ENCODE data around the gene PLEKHG2. TPM values are rescaled to one million over a fixed set of nuclear protein-coding genes. Genes with fewer than 3 reads are reported as not detected.

Gene PLEKHG2
- total and polyA plus RNA-seq, 2 donors (not counting 1 experiment from before 2014, with no cell fraction given) = 13.1 to 13.7 TPM

DNA sequence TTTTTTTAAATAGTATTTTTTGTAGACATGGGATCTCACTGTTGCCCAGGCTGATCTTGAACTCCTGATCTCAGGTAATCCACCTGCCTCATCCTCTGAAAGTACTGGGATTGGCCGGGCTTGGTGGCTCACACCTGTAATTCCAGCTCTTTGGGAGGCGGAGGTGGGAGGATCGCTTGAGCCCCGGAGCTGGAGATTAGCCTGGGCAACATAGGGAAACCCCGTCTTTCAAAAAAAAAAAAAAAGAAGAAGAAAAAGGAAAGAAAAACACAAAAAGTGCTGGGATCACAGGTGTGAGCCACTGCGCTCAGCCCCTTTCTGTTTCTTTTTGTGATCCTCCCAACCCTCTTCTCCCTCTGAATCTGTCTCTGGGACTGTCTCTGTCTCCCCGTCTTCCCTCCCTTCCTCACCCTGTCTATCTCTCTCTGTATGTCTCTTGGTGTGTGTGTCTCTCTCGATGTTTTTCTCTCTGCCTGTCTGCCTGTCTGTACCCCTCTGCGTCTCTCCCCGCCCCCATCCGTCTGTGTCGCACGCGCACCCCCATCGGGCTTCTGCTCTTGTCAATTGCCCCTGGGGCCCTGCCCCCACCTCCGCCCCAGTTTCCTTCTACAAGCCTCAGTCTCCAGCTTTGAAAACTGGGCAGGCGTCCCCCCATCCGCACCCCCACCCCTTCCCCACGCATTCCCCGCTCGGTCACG, 6.4 kb upstream of the PLEKHG2 start:
- no peak for DNase-seq (ENCODE audit: low read depth in 2 of 2)
- Histone ChIP-seq H3K9ac (ENCODE audit: insufficient read depth, low read length) (peak overlapping the region; percentile 80), H3K9me3 (ENCODE audit: control insufficient read depth, insufficient read depth, low read depth, low read length) (no peaks in the 10 kb centered on the region), H2AFZ (ENCODE audit: low read length) (no peak overlapping the region), H3K27me3 (ENCODE audit: control insufficient read depth, insufficient read depth, low read length) (no peaks in the 10 kb centered on the region), H3K79me2 (ENCODE audit: control insufficient read depth, insufficient read depth, low read length) (peaks cover 38% of the 10 kb centered on the region), H3K4me3 (replicated peaks in 1 of 4; ENCODE audit: control extremely low read depth in 1 of 4, insufficient read depth in 1 of 4, low read depth in 3 of 4, low read length in 4 of 4) (peak overlapping the region; percentile 41 to 98 (median 54)), H3K4me2 (ENCODE audit: extremely low read depth, insufficient read depth, low read length) (peak overlapping the region; percentile 97), H3K36me3 (ENCODE audit: control insufficient read depth, insufficient read depth, low read length) (peaks cover 12% of the 10 kb centered on the region), H4K20me1 (ENCODE audit: control insufficient read depth, extremely low read depth, insufficient read depth, low read length) (peaks cover 6% of the 10 kb centered on the region), H3K4me1 (ENCODE audit: control insufficient read depth, extremely low read depth, insufficient read depth, low read length) (peaks cover 31% of the 10 kb centered on the region), H3K27ac (ENCODE audit: insufficient read depth, low read length) (peak overlapping the region; percentile 95)
- no peak for TF ChIP-seq EZH2 (IDR thresholded peaks at IDR 0.05; ENCODE audit: low read length, missing control alignments)
- TF ChIP-seq, protein P1, sequence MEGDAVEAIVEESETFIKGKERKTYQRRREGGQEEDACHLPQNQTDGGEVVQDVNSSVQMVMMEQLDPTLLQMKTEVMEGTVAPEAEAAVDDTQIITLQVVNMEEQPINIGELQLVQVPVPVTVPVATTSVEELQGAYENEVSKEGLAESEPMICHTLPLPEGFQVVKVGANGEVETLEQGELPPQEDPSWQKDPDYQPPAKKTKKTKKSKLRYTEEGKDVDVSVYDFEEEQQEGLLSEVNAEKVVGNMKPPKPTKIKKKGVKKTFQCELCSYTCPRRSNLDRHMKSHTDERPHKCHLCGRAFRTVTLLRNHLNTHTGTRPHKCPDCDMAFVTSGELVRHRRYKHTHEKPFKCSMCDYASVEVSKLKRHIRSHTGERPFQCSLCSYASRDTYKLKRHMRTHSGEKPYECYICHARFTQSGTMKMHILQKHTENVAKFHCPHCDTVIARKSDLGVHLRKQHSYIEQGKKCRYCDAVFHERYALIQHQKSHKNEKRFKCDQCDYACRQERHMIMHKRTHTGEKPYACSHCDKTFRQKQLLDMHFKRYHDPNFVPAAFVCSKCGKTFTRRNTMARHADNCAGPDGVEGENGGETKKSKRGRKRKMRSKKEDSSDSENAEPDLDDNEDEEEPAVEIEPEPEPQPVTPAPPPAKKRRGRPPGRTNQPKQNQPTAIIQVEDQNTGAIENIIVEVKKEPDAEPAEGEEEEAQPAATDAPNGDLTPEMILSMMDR (conservative IDR thresholded peaks at IDR 0.05 in 1 of 2, IDR thresholded peaks at IDR 0.05 in 1 of 2; ENCODE audit: low read depth in 1 of 2, low read length in 2 of 2) = no peak

GRCh38 chr19:39406656-39407409, 5.6 kb upstream of the PLEKHG2 start, which contains the start of gene ZFP36:
Gene ZFP36, plus strand, starts transcription at chr19:39406847. Its CDS starts 58 bp downstream, at chr19:39406905.
- DNase-seq (ENCODE audit: low read depth in 2 of 2) = peak; percentile 67 to 93
- Histone ChIP-seq H3K9ac (ENCODE audit: insufficient read depth, low read length) (peak within 1 kb of the TSS; percentile 98), H3K4me2 (ENCODE audit: extremely low read depth, insufficient read depth, low read length) (peak within 1 kb of the TSS; percentile 97), H3K4me1 (ENCODE audit: control insufficient read depth, extremely low read depth, insufficient read depth, low read length) (peaks cover 24% of the 10 kb centered on the region), H3K9me3 (ENCODE audit: control insufficient read depth, insufficient read depth, low read depth, low read length) (no peaks in the 10 kb centered on the region), H3K27ac (ENCODE audit: insufficient read depth, low read length) (peak within 1 kb of the TSS; percentile 97), H3K4me3 (replicated peaks in 1 of 4; ENCODE audit: control extremely low read depth in 1 of 4, insufficient read depth in 1 of 4, low read depth in 3 of 4, low read length in 4 of 4) (peak within 1 kb of the TSS; percentile 79 to 98 (median 96)), H3K36me3 (ENCODE audit: control insufficient read depth, insufficient read depth, low read length) (peaks cover 12% of the 10 kb centered on the region), H3K27me3 (ENCODE audit: control insufficient read depth, insufficient read depth, low read length) (no peaks in the 10 kb centered on the region), H3K79me2 (ENCODE audit: control insufficient read depth, insufficient read depth, low read length) (peaks cover 38% of the 10 kb centered on the region), H2AFZ (ENCODE audit: low read length) (no peak within 1 kb of the TSS), H4K20me1 (ENCODE audit: control insufficient read depth, extremely low read depth, insufficient read depth, low read length) (peaks cover 6% of the 10 kb centered on the region)
- no peak for TF ChIP-seq EZH2 (IDR thresholded peaks at IDR 0.05; ENCODE audit: low read length, missing control alignments)
- TF ChIP-seq, protein P1 (conservative IDR thresholded peaks at IDR 0.05 in 1 of 2, IDR thresholded peaks at IDR 0.05 in 1 of 2; ENCODE audit: low read depth in 1 of 2, low read length in 2 of 2) = no peak

DNA sequence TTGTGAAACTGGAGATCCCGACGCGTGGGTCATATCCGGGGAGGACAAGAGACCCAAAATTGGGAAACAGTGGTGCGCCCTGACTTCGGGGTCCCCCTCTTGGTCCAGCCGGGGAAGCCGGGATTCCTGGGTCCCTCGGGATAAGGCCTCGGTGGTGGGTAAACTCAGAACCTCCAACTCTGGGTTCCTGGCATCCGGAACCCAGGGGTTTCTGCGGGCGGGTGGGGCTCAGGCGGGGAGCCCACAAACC, 5.1 kb upstream of the PLEKHG2 start:
- Histone ChIP-seq H3K9ac (ENCODE audit: insufficient read depth, low read length) (peak overlapping the region; percentile 98), H3K27ac (ENCODE audit: insufficient read depth, low read length) (peak overlapping the region; percentile 97), H3K4me3 (replicated peaks in 1 of 4; ENCODE audit: control extremely low read depth in 1 of 4, insufficient read depth in 1 of 4, low read depth in 3 of 4, low read length in 4 of 4) (peak overlapping the region; percentile 79 to 98 (median 96)), H3K79me2 (ENCODE audit: control insufficient read depth, insufficient read depth, low read length) (peaks cover 38% of the 10 kb centered on the region), H3K27me3 (ENCODE audit: control insufficient read depth, insufficient read depth, low read length) (no peaks in the 10 kb centered on the region), H3K4me1 (ENCODE audit: control insufficient read depth, extremely low read depth, insufficient read depth, low read length) (peaks cover 19% of the 10 kb centered on the region), H3K4me2 (ENCODE audit: extremely low read depth, insufficient read depth, low read length) (peak overlapping the region; percentile 19), H3K36me3 (ENCODE audit: control insufficient read depth, insufficient read depth, low read length) (peaks cover 12% of the 10 kb centered on the region), H4K20me1 (ENCODE audit: control insufficient read depth, extremely low read depth, insufficient read depth, low read length) (peaks cover 6% of the 10 kb centered on the region), H2AFZ (ENCODE audit: low read length) (no peak overlapping the region), H3K9me3 (ENCODE audit: control insufficient read depth, insufficient read depth, low read depth, low read length) (no peaks in the 10 kb centered on the region)
- TF ChIP-seq, protein P1 (conservative IDR thresholded peaks at IDR 0.05 in 1 of 2, IDR thresholded peaks at IDR 0.05 in 1 of 2; ENCODE audit: low read depth in 1 of 2, low read length in 2 of 2) = no peak
- no peak for TF ChIP-seq EZH2 (IDR thresholded peaks at IDR 0.05; ENCODE audit: low read length, missing control alignments)
- no peak for DNase-seq (ENCODE audit: low read depth in 2 of 2)
